ENCODE measurements around the gene GGT5.

DNA sequence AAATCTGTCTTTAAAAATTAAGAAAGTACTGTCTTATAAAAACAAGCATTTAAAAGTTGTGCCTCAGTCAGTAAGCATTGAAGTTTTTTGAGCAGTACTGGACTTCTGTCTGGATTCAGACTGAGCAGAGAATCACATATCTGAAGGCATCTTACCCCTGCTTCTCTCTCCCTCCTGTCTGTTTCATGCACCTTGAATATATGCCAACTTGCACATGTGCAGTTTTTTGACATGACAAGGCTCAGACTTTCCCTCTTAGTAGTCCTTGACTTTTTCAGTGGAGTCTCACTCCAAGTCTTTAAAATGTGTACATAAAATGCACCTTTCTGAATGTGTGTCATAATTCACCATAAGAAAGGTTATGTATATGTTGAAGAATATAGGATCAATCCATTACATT, 45.6 kb upstream of the GGT5 start:
- TF ChIP-seq, protein P1, sequence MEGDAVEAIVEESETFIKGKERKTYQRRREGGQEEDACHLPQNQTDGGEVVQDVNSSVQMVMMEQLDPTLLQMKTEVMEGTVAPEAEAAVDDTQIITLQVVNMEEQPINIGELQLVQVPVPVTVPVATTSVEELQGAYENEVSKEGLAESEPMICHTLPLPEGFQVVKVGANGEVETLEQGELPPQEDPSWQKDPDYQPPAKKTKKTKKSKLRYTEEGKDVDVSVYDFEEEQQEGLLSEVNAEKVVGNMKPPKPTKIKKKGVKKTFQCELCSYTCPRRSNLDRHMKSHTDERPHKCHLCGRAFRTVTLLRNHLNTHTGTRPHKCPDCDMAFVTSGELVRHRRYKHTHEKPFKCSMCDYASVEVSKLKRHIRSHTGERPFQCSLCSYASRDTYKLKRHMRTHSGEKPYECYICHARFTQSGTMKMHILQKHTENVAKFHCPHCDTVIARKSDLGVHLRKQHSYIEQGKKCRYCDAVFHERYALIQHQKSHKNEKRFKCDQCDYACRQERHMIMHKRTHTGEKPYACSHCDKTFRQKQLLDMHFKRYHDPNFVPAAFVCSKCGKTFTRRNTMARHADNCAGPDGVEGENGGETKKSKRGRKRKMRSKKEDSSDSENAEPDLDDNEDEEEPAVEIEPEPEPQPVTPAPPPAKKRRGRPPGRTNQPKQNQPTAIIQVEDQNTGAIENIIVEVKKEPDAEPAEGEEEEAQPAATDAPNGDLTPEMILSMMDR (IDR thresholded peaks at IDR 0.05; ENCODE audit: low read depth, low read length), result no peak
- no peak for TF ChIP-seq EZH2phosphoT487 (IDR thresholded peaks at IDR 0.05; ENCODE audit: low read depth)

Data from OCI-LY3 (cell line).